ENCODE results near the gene ZNF488. TPM values are rescaled to one million over a fixed set of nuclear protein-coding genes. Genes with fewer than 3 reads are reported as not detected.
"Not testable (repeated sequence)": the region's sequence is repeated elsewhere in the genome, so short reads cannot be mapped to it uniquely, and the experiment has no call there.

ZNF488 gene
- polyA plus RNA-seq, 3 donors from 2014 or later, result not detected

DNA sequence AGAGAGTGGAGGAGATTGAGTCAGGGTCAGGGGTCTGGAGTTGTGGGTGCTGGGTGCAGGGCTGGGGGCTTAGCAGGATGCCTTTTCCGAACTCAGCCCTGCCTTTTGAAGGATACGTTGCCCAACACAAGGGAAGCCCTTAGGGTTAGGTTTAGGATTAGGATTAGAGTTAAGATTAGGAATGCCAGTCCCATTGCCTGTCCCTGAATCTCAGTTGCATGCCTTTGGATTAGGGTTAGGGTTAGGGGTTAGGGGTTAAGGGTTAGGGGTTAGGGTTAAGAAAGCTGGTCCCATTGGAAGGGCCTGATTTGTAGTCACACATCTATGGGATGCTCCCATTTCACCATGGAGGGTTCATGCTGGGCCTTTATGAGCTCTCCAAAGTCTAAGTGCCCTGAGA, 20.8 kb upstream of the ZNF488 start:
- no peaks in the 10 kb centered on the region for H3K4me1 Mint-ChIP-seq
- H3K4me3 Mint-ChIP-seq, result no peak overlapping the region
- no peaks in the 10 kb centered on the region for H3K36me3 Mint-ChIP-seq

DNA sequence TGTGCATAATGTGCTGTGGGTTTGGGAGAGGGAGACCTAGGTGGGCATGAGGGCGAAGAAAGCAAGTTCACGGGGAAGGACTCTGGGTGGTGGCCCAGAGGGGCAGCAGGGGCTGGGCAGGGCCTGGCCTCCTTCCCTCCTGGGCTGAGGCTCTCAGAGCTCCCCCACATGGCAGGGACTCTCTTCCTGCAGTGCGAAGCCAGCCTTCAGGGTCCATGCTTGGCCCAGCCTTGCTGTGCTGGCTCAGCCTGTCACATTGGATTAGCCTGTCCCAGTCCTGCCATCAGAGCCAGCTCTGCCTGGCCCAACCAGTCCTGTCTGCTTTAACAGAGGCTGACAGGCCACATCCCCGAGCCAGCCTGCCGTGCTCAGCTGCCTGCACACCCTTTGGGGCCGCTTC, 20.4 kb upstream of the ZNF488 start:
- peaks cover 0 to 2% (median 0%) of the 10 kb centered on the region in 6 donors for H3K9me3 Mint-ChIP-seq
- H3K36me3 Mint-ChIP-seq, result no peaks in the 10 kb centered on the region
- no peaks in the 10 kb centered on the region for H3K4me1 Mint-ChIP-seq
- peaks cover 1 to 2% (median 2%) of the 10 kb centered on the region in 3 donors for H3K27me3 Mint-ChIP-seq (ENCODE audit: low read depth in 3 of 3)
- H3K4me3 Mint-ChIP-seq, result no peak overlapping the region
- no peak overlapping the region for H3K27ac Mint-ChIP-seq
- DNase-seq, result no peak

More for the DNA sequence above, 20.8 kb upstream of the ZNF488 start:
- peaks cover 1 to 2% (median 2%) of the 10 kb centered on the region in 3 donors for H3K27me3 Mint-ChIP-seq (ENCODE audit: low read depth in 3 of 3)
- peaks cover 0 to 2% (median 0%) of the 10 kb centered on the region in 6 donors for H3K9me3 Mint-ChIP-seq
- no peak overlapping the region for H3K27ac Mint-ChIP-seq
- no peak for DNase-seq

DNA sequence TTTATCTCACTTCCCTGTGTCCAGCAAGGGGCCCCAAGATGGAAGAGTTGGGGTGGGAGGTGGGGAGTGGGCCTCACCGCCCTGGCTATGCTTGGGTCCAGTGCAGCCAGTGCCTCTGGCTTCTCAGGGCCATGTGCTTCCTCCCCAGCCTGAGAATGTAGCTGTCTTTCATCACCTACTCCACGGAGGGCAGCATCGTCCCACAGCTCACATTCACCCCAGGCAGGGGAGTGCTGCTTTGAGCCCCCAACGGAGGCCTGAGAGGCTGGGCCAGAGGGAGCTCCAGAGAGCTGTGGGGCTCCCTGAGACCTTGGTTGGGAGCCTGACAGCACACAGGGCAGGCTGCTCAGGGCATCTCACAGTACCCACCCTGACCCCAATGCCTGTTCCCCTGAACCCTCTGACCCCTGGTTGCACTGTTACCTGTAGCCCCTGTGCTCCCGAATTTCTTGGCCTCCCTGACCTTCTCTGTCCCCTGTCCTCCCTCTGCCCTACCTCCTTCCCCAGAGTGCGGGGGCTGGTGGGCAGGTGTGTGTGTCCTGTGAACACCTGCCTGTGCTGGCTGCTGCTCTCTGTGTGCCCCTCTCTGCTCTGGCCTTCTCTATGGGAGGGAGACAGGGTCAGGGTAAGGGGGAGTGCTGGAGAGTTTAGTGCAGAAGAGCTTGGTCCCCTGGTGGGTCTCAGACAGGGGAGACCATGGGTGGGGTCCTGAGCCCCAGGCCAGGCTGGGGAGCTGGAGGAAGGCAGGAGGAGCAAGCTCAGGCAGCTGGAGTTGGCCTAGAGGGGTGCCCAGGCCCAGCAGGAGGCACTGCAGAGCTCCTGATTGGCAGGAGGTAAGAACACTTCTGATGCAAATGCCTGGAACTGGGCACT, 19.6 kb upstream of the ZNF488 start:
- Mint-ChIP-seq H3K4me1 (no peaks in the 10 kb centered on the region), H3K27me3 (ENCODE audit: low read depth in 3 of 3) (peaks cover 1 to 2% (median 2%) of the 10 kb centered on the region in 3 donors), H3K4me3 (no peak overlapping the region), H3K36me3 (no peaks in the 10 kb centered on the region), H3K27ac (peak overlapping the region in 1 of 6 donors; percentile 67), H3K9me3 (peaks cover 0 to 2% (median 0%) of the 10 kb centered on the region in 6 donors)
- no peak for DNase-seq

GRCh38 chr10:47402641-47403301, 18.7 kb upstream of the ZNF488 start:
- Mint-ChIP-seq H3K27ac (peak overlapping the region in 1 of 6 donors; percentile 12), H3K27me3 (ENCODE audit: low read depth in 3 of 3) (peaks cover 1 to 5% (median 2%) of the 10 kb centered on the region in 3 donors)

DNA sequence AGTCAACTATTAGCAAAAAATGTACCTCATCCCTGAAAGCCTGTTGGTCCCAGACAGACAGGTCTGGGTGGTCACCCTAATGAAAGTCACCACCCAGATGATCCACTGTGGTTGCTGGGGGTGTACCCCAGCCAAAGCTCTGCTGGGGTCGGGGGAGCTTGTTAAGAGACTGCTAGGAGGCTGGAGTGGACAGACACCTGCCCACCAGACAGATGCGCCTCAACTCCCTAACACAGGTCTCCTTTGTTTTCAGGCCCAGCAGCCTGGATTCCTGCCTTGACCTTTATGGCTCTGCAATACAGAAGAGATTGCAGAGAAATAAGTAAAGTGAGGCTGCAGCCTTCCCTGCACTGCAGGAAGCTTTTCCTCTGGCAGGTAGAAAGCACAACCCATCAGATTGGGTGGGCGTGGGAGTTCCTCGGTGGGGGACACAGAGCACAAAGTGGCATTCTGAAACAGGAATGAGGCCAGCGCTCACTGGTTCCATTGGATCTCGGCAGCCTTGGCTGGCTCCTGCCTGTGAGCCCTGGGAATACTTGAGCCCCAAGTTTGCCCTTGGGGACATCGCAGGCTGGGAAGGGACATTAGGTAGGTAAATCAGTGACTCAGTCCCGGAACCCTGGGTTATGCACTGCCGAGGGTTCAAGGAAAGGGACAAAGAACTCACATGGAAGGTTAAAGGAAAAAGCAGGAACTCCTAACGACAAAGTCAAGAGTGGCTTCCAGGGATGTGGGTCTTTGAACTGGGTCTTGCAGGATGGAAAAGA, 18.0 kb upstream of the ZNF488 start:
- no peaks in the 10 kb centered on the region for H3K36me3 Mint-ChIP-seq
- H3K4me1 Mint-ChIP-seq, result no peaks in the 10 kb centered on the region
- no peak overlapping the region for H3K27ac Mint-ChIP-seq
- peaks cover 0 to 2% (median 0%) of the 10 kb centered on the region in 6 donors for H3K9me3 Mint-ChIP-seq
- DNase-seq, result no peak
- peaks cover 2 to 5% (median 3%) of the 10 kb centered on the region in 3 donors for H3K27me3 Mint-ChIP-seq (ENCODE audit: low read depth in 3 of 3)
- no peak overlapping the region for H3K4me3 Mint-ChIP-seq

More at GRCh38 chr10:47402641-47403301, 18.7 kb upstream of the ZNF488 start:
- H3K4me1 Mint-ChIP-seq, result no peaks in the 10 kb centered on the region
- DNase-seq, result no peak
- no peak overlapping the region for H3K4me3 Mint-ChIP-seq
- no peaks in the 10 kb centered on the region for H3K36me3 Mint-ChIP-seq
- H3K9me3 Mint-ChIP-seq, result peaks cover 0 to 2% (median 0%) of the 10 kb centered on the region in 6 donors

DNA sequence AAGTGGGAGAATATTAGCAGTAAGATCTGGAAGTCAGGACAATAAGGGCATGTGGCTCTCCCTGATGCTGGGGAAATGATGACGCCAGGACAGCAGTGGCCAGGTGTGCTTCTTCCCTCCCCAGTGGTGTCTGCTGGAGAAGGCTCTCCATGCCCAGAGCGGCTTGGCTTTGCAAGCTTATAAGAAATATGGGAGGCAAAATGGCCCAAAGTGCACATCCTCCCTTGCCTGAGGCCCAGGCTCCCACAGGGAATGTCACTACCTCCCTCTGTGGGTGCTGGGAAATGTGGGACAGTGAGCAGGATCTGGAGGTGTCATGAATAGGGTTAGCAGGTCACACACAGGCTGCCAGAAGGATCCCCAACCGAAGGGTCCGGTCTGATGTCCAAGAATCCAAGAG, 17.1 kb upstream of the ZNF488 start:
- DNase-seq, result no peak
- Mint-ChIP-seq H3K27me3 (ENCODE audit: low read depth in 3 of 3) (peaks cover 2 to 10% (median 5%) of the 10 kb centered on the region in 3 donors), H3K36me3 (no peaks in the 10 kb centered on the region), H3K27ac (no peak overlapping the region), H3K4me1 (no peaks in the 10 kb centered on the region), H3K4me3 (no peak overlapping the region), H3K9me3 (peaks cover 0 to 2% (median 0%) of the 10 kb centered on the region in 6 donors)

- no peak overlapping the region for H3K4me3 Mint-ChIP-seq
- DNase-seq, result no peak
- no peak overlapping the region for H3K27ac Mint-ChIP-seq
- peaks cover 2 to 11% (median 5%) of the 10 kb centered on the region in 3 donors for H3K27me3 Mint-ChIP-seq (ENCODE audit: low read depth in 3 of 3)
- no peaks in the 10 kb centered on the region for H3K36me3 Mint-ChIP-seq
- no peaks in the 10 kb centered on the region for H3K4me1 Mint-ChIP-seq
- peaks cover 0 to 2% (median 0%) of the 10 kb centered on the region in 6 donors for H3K9me3 Mint-ChIP-seq
Observed at GRCh38 chr10:47400786-47401185, 16.7 kb upstream of the ZNF488 start.

GRCh38 chr10:47400251-47400650, 16.2 kb upstream of the ZNF488 start:
- Mint-ChIP-seq H3K36me3 (no peaks in the 10 kb centered on the region), H3K9me3 (peaks cover 0 to 4% (median 0%) of the 10 kb centered on the region in 6 donors), H3K4me1 (no peaks in the 10 kb centered on the region), H3K27me3 (ENCODE audit: low read depth in 3 of 3) (peaks cover 2 to 13% (median 5%) of the 10 kb centered on the region in 3 donors), H3K4me3 (no peak overlapping the region), H3K27ac (no peak overlapping the region)
- DNase-seq, result no peak

GRCh38 chr10:47397256-47397655, 13.2 kb upstream of the ZNF488 start:
- Mint-ChIP-seq H3K27ac (no peak overlapping the region), H3K4me1 (no peaks in the 10 kb centered on the region), H3K4me3 (no peak overlapping the region), H3K36me3 (no peaks in the 10 kb centered on the region), H3K9me3 (peaks cover 0 to 4% (median 0%) of the 10 kb centered on the region in 6 donors), H3K27me3 (ENCODE audit: low read depth in 3 of 3) (peaks cover 2 to 16% (median 6%) of the 10 kb centered on the region in 3 donors)
- no peak for DNase-seq

DNA sequence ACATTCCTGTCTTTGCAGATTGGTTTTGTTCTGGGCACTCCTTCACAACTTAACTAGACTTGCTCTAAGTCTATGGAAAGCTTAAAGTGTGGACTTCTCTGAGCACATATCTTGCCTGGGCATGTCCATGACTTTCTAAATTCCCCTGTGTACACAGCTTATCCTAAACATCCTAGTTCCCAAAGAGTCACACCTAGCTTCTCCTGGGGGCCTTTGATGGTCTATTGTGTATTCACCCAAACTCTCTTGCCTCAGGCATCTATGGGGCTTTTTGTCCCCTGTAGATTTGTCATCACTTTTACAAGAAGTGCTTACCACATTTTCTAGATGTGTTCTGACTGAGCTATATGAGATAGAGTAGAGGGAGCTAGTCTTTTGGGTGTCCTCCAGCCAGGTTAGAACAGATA, 12.2 kb upstream of the ZNF488 start:
- H3K4me3 Mint-ChIP-seq, result no peak overlapping the region
- no peaks in the 10 kb centered on the region for H3K4me1 Mint-ChIP-seq
- H3K36me3 Mint-ChIP-seq, result no peaks in the 10 kb centered on the region
- peaks cover 6 to 16% (median 7%) of the 10 kb centered on the region in 3 donors for H3K27me3 Mint-ChIP-seq (ENCODE audit: low read depth in 3 of 3)
- peaks cover 0 to 4% (median 0%) of the 10 kb centered on the region in 6 donors for H3K9me3 Mint-ChIP-seq
- no peak for DNase-seq
- H3K27ac Mint-ChIP-seq, result no peak overlapping the region

DNA sequence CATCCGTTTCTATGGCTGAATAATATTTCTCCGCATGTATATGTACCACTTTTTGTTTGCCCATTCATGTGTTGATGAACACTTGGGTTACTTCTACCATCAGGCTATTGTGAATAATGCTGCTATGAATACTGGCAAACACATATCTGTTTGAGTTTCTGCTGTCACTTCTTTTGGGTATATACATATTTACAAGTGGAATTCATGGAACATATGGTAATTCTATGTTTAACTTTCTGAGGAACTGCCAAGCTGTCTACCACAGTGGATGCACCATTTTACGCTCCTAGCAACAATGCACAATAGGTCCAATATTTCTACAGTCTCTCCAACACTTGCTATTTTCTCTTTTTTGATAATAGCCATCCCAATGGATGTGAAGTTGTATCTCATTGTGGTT, 5.5 kb upstream of the ZNF488 start:
- DNase-seq, result no peak
- peaks cover 7 to 13% (median 7%) of the 10 kb centered on the region in 3 donors for H3K27me3 Mint-ChIP-seq (ENCODE audit: low read depth in 3 of 3)
- no peak overlapping the region for H3K4me3 Mint-ChIP-seq
- H3K27ac Mint-ChIP-seq, result no peak overlapping the region
- H3K9me3 Mint-ChIP-seq, result peaks cover 0 to 2% (median 0%) of the 10 kb centered on the region in 6 donors
- H3K36me3 Mint-ChIP-seq, result no peaks in the 10 kb centered on the region
- peaks cover 3 to 5% of the 10 kb centered on the region in 2 donors for H3K4me1 Mint-ChIP-seq

GRCh38 chr10:47388879-47389278, 4.8 kb upstream of the ZNF488 start:
- Mint-ChIP-seq H3K27me3 (ENCODE audit: low read depth in 3 of 3) (peaks cover 7 to 10% (median 7%) of the 10 kb centered on the region in 3 donors), H3K4me1 (peaks cover 5 to 9% of the 10 kb centered on the region in 2 donors), H3K27ac (no peak overlapping the region), H3K36me3 (no peaks in the 10 kb centered on the region), H3K9me3 (peaks cover 0 to 2% (median 0%) of the 10 kb centered on the region in 6 donors), H3K4me3 (no peak overlapping the region)
- DNase-seq, result no peak

DNA sequence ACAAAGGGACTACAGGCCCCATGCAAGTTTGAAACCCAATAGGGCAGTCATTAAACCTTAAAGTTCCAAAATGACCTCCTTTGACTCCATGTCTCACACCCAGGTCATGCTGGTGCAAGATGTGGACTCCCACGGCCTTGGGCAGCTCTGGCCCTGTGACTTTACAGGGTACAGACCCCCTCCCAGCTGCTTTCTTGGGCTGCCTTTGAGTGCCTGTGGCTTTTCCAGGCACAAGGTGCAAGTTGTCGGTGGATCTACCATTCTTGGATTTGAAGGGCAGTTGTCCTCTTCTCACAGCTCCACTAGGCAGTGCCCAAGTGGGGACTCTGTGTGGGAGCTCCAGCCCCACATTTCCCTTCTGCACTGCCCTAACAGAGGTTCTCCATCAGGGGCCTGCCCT, 2.0 kb upstream of the ZNF488 start:
- peak overlapping the region in 1 of 5 donors; percentile 15 for H3K4me3 Mint-ChIP-seq
- not testable (repeated sequence) for H3K36me3 Mint-ChIP-seq

More for the DNA sequence above, 2.0 kb upstream of the ZNF488 start:
- Mint-ChIP-seq H3K27me3 (ENCODE audit: low read depth in 3 of 3) (peaks cover 2 to 22% (median 4%) of the 10 kb centered on the region in 3 donors), H3K4me1 (peaks cover 8 to 13% of the 10 kb centered on the region in 2 donors)
- not testable (repeated sequence) for H3K27ac Mint-ChIP-seq, DNase-seq, H3K9me3 Mint-ChIP-seq

All from immature natural killer cell (primary cell).